Loucy (cell line): ENCODE data around the gene INTS13.

Experiments used
- H2AFZ ChIP-seq: fragments of 200-600 bp; sonication (generic); 2 replicates; pipeline ENCODE4 v1.6.0; 2016; ENCODE audit warnings: antibody characterized with exemption, mild to moderate bottlenecking, low read length, moderate library complexity
- H3F3A ChIP-seq: fragments of 200-600 bp; 2 replicates; pipeline ENCODE4 v1.6.0; 2016; ENCODE audit warnings: antibody characterized with exemption, low read depth, mild to moderate bottlenecking
- H3K27me3 ChIP-seq: fragments of 200-600 bp; sonication (generic); 2 replicates; pipeline ENCODE4 v1.6.1; 2014; ENCODE audit warnings: low read length, mild to moderate bottlenecking; ENCODE audit not compliant: insufficient read depth, poor library complexity, severe bottlenecking
- H3K36me3 ChIP-seq: fragments of 200-600 bp; sonication (generic); 2 replicates; pipeline ENCODE4 v1.6.1; 2016; ENCODE audit warnings: low read length; ENCODE audit not compliant: insufficient read depth
- H3K4me1 ChIP-seq: fragments of 200-600 bp; sonication (generic); 2 replicates; pipeline ENCODE4 v1.5.1; 2014; ENCODE audit warnings: low read length, mild to moderate bottlenecking; ENCODE audit not compliant: insufficient read depth, poor library complexity, severe bottlenecking
- H3K4me2 ChIP-seq: fragments of 200-600 bp; sonication (generic); 2 replicates; pipeline ENCODE4 v1.6.0; 2014; ENCODE audit warnings: antibody characterized with exemption, low read length, low read depth, mild to moderate bottlenecking; ENCODE audit not compliant: poor library complexity, severe bottlenecking
- H3K4me3 ChIP-seq: fragments of 200-600 bp; sonication (generic); 2 replicates; pipeline ENCODE4 v1.5.1; 2014; ENCODE audit warnings: low read length, mild to moderate bottlenecking, mixed read lengths; ENCODE audit not compliant: poor library complexity, severe bottlenecking
- H3K79me2 ChIP-seq: fragments of 200-600 bp; sonication (generic); 2 replicates; pipeline ENCODE4 v1.6.1; 2014; ENCODE audit warnings: low read length; ENCODE audit not compliant: insufficient read depth
- H3K9ac ChIP-seq: fragments of 200-600 bp; sonication (generic); 2 replicates; pipeline ENCODE4 v1.6.0; 2014; ENCODE audit warnings: mild to moderate bottlenecking, low read depth, low read length, moderate library complexity; ENCODE audit not compliant: poor library complexity, severe bottlenecking
- H3K9me2 ChIP-seq: fragments of 200-600 bp; sonication (generic); replicated peaks from 2 replicates; pipeline ENCODE4 v1.6.1; 2016; ENCODE audit warnings: low read depth, low read length, mixed read lengths
- H3K9me3 ChIP-seq: fragments of 200-600 bp; sonication (generic); 2 replicates; pipeline ENCODE4 v1.6.1; 2014; ENCODE audit warnings: mild to moderate bottlenecking, antibody characterized with exemption, low read length, low read depth; ENCODE audit not compliant: insufficient read depth
- H4K20me1 ChIP-seq: fragments of 200-600 bp; sonication (generic); 2 replicates; pipeline ENCODE4 v1.6.0; 2014; ENCODE audit warnings: antibody characterized with exemption, low read length, mild to moderate bottlenecking; ENCODE audit not compliant: insufficient read depth, poor library complexity, severe bottlenecking
- CTCF ChIP-seq: fragments of 200-600 bp; sonication (generic); conservative IDR thresholded peaks from 2 replicates; pipeline ENCODE4 v1.5.1; 2014; ENCODE audit warnings: mild to moderate bottlenecking, antibody characterized with exemption, low read length
- EZH2phosphoT487 ChIP-seq: fragments of 200-600 bp; IDR thresholded peaks from 2 replicates; pipeline ENCODE4 v1.6.1; 2018; ENCODE audit warnings: antibody characterized with exemption, mild to moderate bottlenecking, moderate library complexity, borderline replicate concordance

Gene INTS13

DNA sequence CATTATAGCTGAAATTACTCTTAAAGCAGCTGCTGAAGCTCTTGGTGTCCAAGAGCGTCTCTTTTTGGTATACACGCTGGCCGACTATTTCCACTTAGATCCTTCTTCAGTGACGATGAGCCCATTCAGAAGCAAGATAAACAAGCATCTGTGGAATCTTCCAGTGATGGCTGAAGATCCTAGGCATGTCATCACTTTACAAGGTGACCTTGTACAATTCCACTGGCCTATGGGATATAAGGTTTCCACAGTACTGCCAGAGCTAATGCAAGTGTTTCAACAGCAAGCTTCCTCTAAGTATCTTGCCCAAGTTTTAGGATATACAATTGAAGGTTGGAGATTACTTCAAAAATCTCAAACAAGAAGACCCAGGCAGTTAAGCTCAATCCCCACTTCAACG, 47.0 kb downstream of the INTS13 start:
- H3K4me3 ChIP-seq, result no peak overlapping the region
- TF ChIP-seq EZH2phosphoT487, result no peak
- no peak for TF ChIP-seq CTCF
- H4K20me1 ChIP-seq, result no peaks in the 10 kb centered on the region
- H2AFZ ChIP-seq, result no peak overlapping the region
- no peaks in the 10 kb centered on the region for H3K79me2 ChIP-seq
- no peaks in the 10 kb centered on the region for H3K9me3 ChIP-seq
- H3K9ac ChIP-seq, result no peak overlapping the region
- no peaks in the 10 kb centered on the region for H3K36me3 ChIP-seq
- no peaks in the 10 kb centered on the region for H3F3A ChIP-seq
- no peaks in the 10 kb centered on the region for H3K27me3 ChIP-seq
- H3K9me2 ChIP-seq, result no peaks in the 10 kb centered on the region
- no peak overlapping the region for H3K4me2 ChIP-seq
- H3K4me1 ChIP-seq, result no peaks in the 10 kb centered on the region

DNA sequence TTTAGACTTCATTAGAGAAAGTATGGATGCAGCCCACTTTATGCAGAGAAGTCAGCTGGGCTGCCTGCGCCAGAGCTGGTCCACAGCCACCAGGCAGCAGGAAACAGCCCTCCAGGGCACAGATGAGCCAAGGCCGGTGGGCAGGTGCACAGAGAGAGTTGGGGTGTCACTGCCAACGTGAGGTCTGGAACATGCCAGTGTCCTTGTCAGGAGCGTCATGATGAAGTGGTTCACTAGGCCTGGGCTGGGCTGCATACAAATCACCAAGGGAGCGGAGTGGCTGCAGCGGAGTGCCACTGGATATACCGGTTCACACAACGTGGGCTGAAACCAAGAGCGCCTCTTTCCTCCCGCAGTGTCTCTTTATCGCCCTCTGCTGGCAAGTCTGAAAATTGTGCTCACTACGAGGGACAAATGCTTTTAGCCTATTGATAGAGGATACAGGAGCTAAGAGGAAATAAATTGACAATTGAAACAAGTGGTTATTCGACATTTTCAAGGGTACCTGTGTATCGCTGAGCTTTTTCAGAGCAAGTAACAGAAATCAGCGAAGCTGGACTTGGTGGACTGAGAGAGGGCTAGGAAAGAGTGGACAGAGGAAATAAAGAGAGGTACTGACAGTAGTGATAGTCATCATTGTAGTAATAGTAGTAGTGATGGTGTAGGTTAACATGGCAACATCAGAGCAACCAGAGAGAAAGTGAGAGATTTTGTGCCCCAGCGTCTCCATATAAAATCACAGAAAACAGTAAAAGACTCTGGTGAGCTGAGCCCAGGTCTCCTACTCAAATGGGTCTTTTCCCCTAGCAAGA, 52.8 kb downstream of the INTS13 start:
- no peak overlapping the region for H3K4me3 ChIP-seq
- H3K9me3 ChIP-seq, result no peaks in the 10 kb centered on the region
- H3K4me2 ChIP-seq, result peak overlapping the region; percentile 18
- no peaks in the 10 kb centered on the region for H3K27me3 ChIP-seq
- H3F3A ChIP-seq, result no peaks in the 10 kb centered on the region
- H3K79me2 ChIP-seq, result no peaks in the 10 kb centered on the region
- no peaks in the 10 kb centered on the region for H3K36me3 ChIP-seq
- peak overlapping the region; percentile 87 for H2AFZ ChIP-seq
- peaks cover 3% of the 10 kb centered on the region for H3K4me1 ChIP-seq
- H3K9me2 ChIP-seq, result no peaks in the 10 kb centered on the region
- H4K20me1 ChIP-seq, result no peaks in the 10 kb centered on the region
- no peak overlapping the region for H3K9ac ChIP-seq
- no peak for TF ChIP-seq EZH2phosphoT487
- peak; percentile 99 for TF ChIP-seq CTCF

GRCh38 chr12:26880625-26881024, 57.2 kb downstream of the INTS13 start:
- H3K27me3 ChIP-seq, result no peaks in the 10 kb centered on the region
- no peaks in the 10 kb centered on the region for H3F3A ChIP-seq
- no peaks in the 10 kb centered on the region for H3K79me2 ChIP-seq
- H2AFZ ChIP-seq, result no peak overlapping the region
- peaks cover 13% of the 10 kb centered on the region for H3K4me1 ChIP-seq
- H3K9ac ChIP-seq, result no peak overlapping the region
- no peaks in the 10 kb centered on the region for H3K36me3 ChIP-seq
- TF ChIP-seq EZH2phosphoT487, result no peak
- no peak for TF ChIP-seq CTCF
- no peaks in the 10 kb centered on the region for H3K9me3 ChIP-seq
- no peak overlapping the region for H3K4me2 ChIP-seq
- H4K20me1 ChIP-seq, result no peaks in the 10 kb centered on the region
- no peak overlapping the region for H3K4me3 ChIP-seq
- H3K9me2 ChIP-seq, result no peaks in the 10 kb centered on the region
